ENCODE data around the gene NAIF1.

The NAIF1 gene

GRCh38 chr9:128061275-128061960 is 5.7 kb downstream of the NAIF1 start:
- DNase-seq (ENCODE audit: low read depth), result no peak
- TF ChIP-seq CTCF (IDR thresholded peaks at IDR 0.05; ENCODE audit: low read length, missing control alignments), result no peak
- no peak overlapping the region for H3K4me3 ChIP-seq (replicated peaks; ENCODE audit: low read depth, low read length)

GRCh38 chr9:128059365-128059983 is 7.6 kb downstream of the NAIF1 start:
- DNase-seq (ENCODE audit: low read depth), result no peak
- TF ChIP-seq CTCF (IDR thresholded peaks at IDR 0.05; ENCODE audit: low read length, missing control alignments), result no peak
- no peak overlapping the region for H3K4me3 ChIP-seq (replicated peaks; ENCODE audit: low read depth, low read length)

GRCh38 chr9:128057724-128058409 is 9.3 kb downstream of the NAIF1 start:
- TF ChIP-seq CTCF (IDR thresholded peaks at IDR 0.05; ENCODE audit: low read length, missing control alignments), result no peak
- DNase-seq (ENCODE audit: low read depth), result no peak

GRCh38 chr9:128056887-128057723 is 10.0 kb downstream of the NAIF1 start:
- DNase-seq (ENCODE audit: low read depth), result no peak
- H3K4me3 ChIP-seq (replicated peaks; ENCODE audit: low read depth, low read length), result no peak overlapping the region
- no peak for TF ChIP-seq CTCF (IDR thresholded peaks at IDR 0.05; ENCODE audit: low read length, missing control alignments)

More at GRCh38 chr9:128057724-128058409, 9.3 kb downstream of the NAIF1 start:
- H3K4me3 ChIP-seq (replicated peaks; ENCODE audit: low read depth, low read length), result no peak overlapping the region

GRCh38 chr9:128056086-128056485 is 11.0 kb downstream of the NAIF1 start:
- TF ChIP-seq CTCF (IDR thresholded peaks at IDR 0.05; ENCODE audit: low read length, missing control alignments), result no peak
- DNase-seq (ENCODE audit: low read depth), result no peak
- H3K4me3 ChIP-seq (replicated peaks; ENCODE audit: low read depth, low read length), result no peak overlapping the region

- no peak for TF ChIP-seq CTCF (IDR thresholded peaks at IDR 0.05; ENCODE audit: low read length, missing control alignments)
- peak; percentile 54 for DNase-seq (ENCODE audit: low read depth)
- H3K4me3 ChIP-seq (replicated peaks; ENCODE audit: low read depth, low read length), result no peak overlapping the region
Measured at GRCh38 chr9:128055344-128056040, 11.6 kb downstream of the NAIF1 start.

All from fibroblast of pulmonary artery (primary cell).